GM19240 (cell line): ENCODE results near the gene DZANK1.
"Not testable (repeated sequence)": the region's sequence is repeated elsewhere in the genome, so short reads cannot be mapped to it uniquely, and the experiment has no call there.

Experiments
- DNase-seq: peaks from one replicate; pipeline ENCODE4 v3.0.0; 2011; ENCODE audit warnings: low spot score; ENCODE audit not compliant: insufficient read length

Gene DZANK1

GRCh38 chr20:18440403-18440802 is 26.4 kb downstream of the DZANK1 start:
- no peak for DNase-seq

- no peak for DNase-seq
These were observed 30.0 kb downstream of the DZANK1 start for GRCh38 chr20:18436847-18437246.

GRCh38 chr20:18431206-18431605 is 35.6 kb downstream of the DZANK1 start:
- DNase-seq = no peak

- DNase-seq = no peak
These were observed 36.5 kb downstream of the DZANK1 start for GRCh38 chr20:18430172-18430826.

- DNase-seq = no peak
These were observed 38.2 kb downstream of the DZANK1 start for GRCh38 chr20:18428490-18429173.

- no peak for DNase-seq
These were observed 39.6 kb downstream of the DZANK1 start for GRCh38 chr20:18427214-18427613.

GRCh38 chr20:18421608-18422007 is 45.2 kb downstream of the DZANK1 start:
- DNase-seq = no peak

- no peak for DNase-seq
These were observed 50.3 kb downstream of the DZANK1 start for GRCh38 chr20:18416486-18416885.

- DNase-seq = no peak
These were observed 52.7 kb downstream of the DZANK1 start for GRCh38 chr20:18414140-18414539.

- no peak for DNase-seq
These were observed 54.5 kb downstream of the DZANK1 start for GRCh38 chr20:18412221-18412901.

GRCh38 chr20:18405826-18406225 is 61.0 kb downstream of the DZANK1 start:
- DNase-seq = no peak

- DNase-seq = no peak
These were observed 62.7 kb downstream of the DZANK1 start for GRCh38 chr20:18404172-18404571.

- no peak for DNase-seq
These were observed 63.6 kb downstream of the DZANK1 start for GRCh38 chr20:18403269-18403668.

GRCh38 chr20:18401305-18401704 is 65.5 kb downstream of the DZANK1 start:
- DNase-seq = no peak

GRCh38 chr20:18400460-18400859 is 66.4 kb downstream of the DZANK1 start:
- DNase-seq = no peak

- not testable (repeated sequence) for DNase-seq
These were observed 68.1 kb downstream of the DZANK1 start for GRCh38 chr20:18398713-18399112.

GRCh38 chr20:18397030-18397429 is 69.8 kb downstream of the DZANK1 start:
- no peak for DNase-seq

- no peak for DNase-seq
These were observed 71.3 kb downstream of the DZANK1 start for GRCh38 chr20:18395544-18395943.

- DNase-seq = no peak
These were observed 72.5 kb downstream of the DZANK1 start for GRCh38 chr20:18394363-18394762.

- no peak for DNase-seq
These were observed 75.1 kb downstream of the DZANK1 start for GRCh38 chr20:18391686-18392085.

- DNase-seq = no peak
These were observed 76.6 kb downstream of the DZANK1 start for GRCh38 chr20:18390201-18390600.

- no peak for DNase-seq
These were observed 78.0 kb downstream of the DZANK1 start for GRCh38 chr20:18388860-18389259.
